Measurements from ENCODE around the gene COLEC11.

COLEC11 gene

GRCh38 chr2:3645745-3646389 lies 51.0 kb downstream of the COLEC11 start:
- TF ChIP-seq CTCF (IDR thresholded peaks at IDR 0.05) = no peak
- peaks cover 21% of the 10 kb centered on the region for H3K27me3 Mint-ChIP-seq (ENCODE audit: low read depth, poor library complexity)
- no peak overlapping the region for H3K4me3 Mint-ChIP-seq
- H3K27ac Mint-ChIP-seq = no peak overlapping the region
- H3K4me1 Mint-ChIP-seq = peaks cover 10% of the 10 kb centered on the region
- H3K9me3 Mint-ChIP-seq = no peaks in the 10 kb centered on the region
- DNase-seq = no peak
- H3K36me3 Mint-ChIP-seq (ENCODE audit: low read depth) = no peaks in the 10 kb centered on the region

GRCh38 chr2:3646446-3646845 lies 51.5 kb downstream of the COLEC11 start:
- Mint-ChIP-seq H3K9me3 (no peaks in the 10 kb centered on the region), H3K4me1 (peaks cover 16% of the 10 kb centered on the region), H3K27ac (no peak overlapping the region), H3K27me3 (ENCODE audit: low read depth, poor library complexity) (peaks cover 19% of the 10 kb centered on the region), H3K4me3 (no peak overlapping the region), H3K36me3 (ENCODE audit: low read depth) (no peaks in the 10 kb centered on the region)
- DNase-seq = no peak
- TF ChIP-seq CTCF (IDR thresholded peaks at IDR 0.05) = no peak

- no peak for DNase-seq
- Mint-ChIP-seq H3K27me3 (ENCODE audit: low read depth, poor library complexity) (peaks cover 18% of the 10 kb centered on the region), H3K4me3 (no peak overlapping the region), H3K4me1 (peaks cover 24% of the 10 kb centered on the region), H3K36me3 (ENCODE audit: low read depth) (no peaks in the 10 kb centered on the region), H3K9me3 (no peaks in the 10 kb centered on the region), H3K27ac (no peak overlapping the region)
- TF ChIP-seq CTCF (IDR thresholded peaks at IDR 0.05) = no peak
Observed at GRCh38 chr2:3647246-3647645, 52.3 kb downstream of the COLEC11 start.

- Mint-ChIP-seq H3K27ac (no peak overlapping the region), H3K9me3 (no peaks in the 10 kb centered on the region), H3K36me3 (ENCODE audit: low read depth) (no peaks in the 10 kb centered on the region), H3K27me3 (ENCODE audit: low read depth, poor library complexity) (peaks cover 16% of the 10 kb centered on the region), H3K4me1 (peaks cover 22% of the 10 kb centered on the region), H3K4me3 (no peak overlapping the region)
- no peak for DNase-seq
- no peak for TF ChIP-seq CTCF (IDR thresholded peaks at IDR 0.05)
Observed at GRCh38 chr2:3647831-3648651, 53.1 kb downstream of the COLEC11 start.

- Mint-ChIP-seq H3K27ac (no peak overlapping the region), H3K9me3 (no peaks in the 10 kb centered on the region), H3K4me1 (peaks cover 20% of the 10 kb centered on the region), H3K27me3 (ENCODE audit: low read depth, poor library complexity) (peaks cover 17% of the 10 kb centered on the region), H3K4me3 (no peak overlapping the region), H3K36me3 (ENCODE audit: low read depth) (no peaks in the 10 kb centered on the region)
- TF ChIP-seq CTCF (IDR thresholded peaks at IDR 0.05) = no peak
- no peak for DNase-seq
Observed at GRCh38 chr2:3648652-3649177, 53.8 kb downstream of the COLEC11 start.

Measured in nephron progenitor cell (in vitro differentiated cells).